SKM-1 treated with dmso at 0.1 percent for 144 hours (cell line): Measurements from ENCODE around the gene SPRED1.

Experiments
- DNase-seq: peaks from one replicate; lab custom pipeline; 2025; ENCODE audit not compliant: unreplicated experiment; lab: John Stamatoyannopoulos, UW

The SPRED1 gene

GRCh38 chr15:38252481-38253350 lies at the start of gene SPRED1:
Gene SPRED1 (plus strand): TSS chr15:38252836. CDS start chr15:38253186, 350 bp downstream.
- DNase-seq, result peak; percentile 42

DNA sequence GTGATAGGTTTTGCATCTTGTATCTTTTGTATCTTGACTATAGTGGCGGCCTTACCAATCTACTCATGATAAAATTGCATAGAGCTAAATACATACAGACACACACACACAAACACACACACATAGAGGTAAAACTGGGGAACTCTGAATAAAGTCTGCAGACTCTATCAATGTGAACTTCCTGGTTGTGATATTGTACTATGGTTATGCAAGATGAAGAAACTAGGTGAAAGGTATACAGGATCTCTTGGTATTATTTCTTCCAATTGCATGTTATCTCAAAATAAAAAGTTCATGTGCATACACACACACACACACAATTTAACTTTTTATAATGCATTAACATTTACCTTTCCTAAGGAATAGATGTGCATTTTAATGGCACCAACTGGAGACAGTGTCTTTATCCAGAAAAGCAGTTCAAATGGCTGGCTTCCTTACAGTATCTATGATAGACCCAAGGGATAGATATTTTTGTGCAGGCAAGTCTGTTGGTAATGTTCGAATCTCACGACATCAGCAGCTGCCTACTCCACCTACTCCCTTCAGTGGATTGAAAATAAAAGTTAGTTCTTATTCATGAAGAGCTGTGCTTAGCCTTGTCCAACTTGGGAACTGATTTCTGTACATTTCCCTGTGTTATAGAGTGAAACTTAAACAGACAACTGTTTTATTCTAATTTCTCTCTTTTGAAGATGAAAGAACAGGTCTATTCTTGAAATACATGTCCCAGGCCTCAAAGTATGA lies 46.9 kb upstream of the SPRED1 start:
- no peak for DNase-seq

DNA sequence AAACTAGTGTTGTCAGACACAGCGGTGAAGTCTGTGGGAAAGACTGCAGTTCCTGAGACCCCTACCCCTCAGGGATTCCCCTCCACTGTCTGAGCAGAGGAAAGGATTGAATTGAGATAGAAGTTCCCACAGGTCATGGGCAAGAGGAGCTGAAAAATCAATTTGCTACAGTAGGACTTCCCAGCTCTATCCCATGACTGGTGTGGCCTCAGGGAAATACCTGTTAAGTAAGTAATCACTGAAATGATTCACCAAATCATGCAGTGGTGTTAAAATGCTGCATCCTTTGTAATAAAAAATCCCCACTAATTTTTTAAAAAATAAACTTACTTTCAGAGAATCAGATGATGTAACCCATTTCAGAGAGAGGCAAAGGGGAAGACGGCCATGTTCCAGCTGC lies 45.0 kb upstream of the SPRED1 start:
- DNase-seq, result no peak

DNA sequence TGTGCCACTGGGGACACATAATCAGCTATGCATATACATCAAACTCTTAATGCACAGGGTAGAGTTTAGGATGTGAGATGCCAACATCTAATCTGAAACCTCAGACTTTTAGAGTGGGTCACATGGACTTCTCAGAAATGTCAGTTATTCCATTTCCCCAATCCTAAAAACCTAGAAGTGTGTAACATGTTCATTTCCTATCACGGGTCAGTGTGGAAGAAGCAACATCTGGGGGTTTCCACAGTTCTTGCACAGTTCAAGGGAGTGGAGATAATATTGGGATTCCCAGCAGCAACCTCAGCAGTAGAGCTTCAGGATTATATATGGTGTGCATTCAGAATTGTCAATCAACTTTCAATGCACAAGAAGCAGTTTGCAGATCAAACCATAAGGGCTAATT lies 44.4 kb upstream of the SPRED1 start:
- DNase-seq, result no peak

DNA sequence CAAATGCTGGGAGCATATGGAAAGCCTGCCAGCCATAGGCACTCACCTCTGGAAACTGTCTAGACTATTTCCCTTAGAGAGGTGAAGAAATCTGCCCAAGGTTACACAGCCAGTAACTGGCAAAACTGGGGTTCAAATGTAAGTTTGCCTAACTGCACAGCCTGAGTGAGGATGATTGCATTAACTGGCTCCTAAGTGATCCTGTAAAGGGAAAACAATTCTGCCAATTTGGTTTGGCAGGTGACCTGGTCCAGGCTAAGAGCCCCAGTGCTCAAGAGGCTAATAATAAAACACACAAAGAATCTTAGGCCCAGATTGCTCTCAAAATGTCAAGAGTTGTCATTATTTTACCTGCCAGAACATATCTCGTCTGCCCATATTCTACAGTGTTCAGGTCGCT lies 43.9 kb upstream of the SPRED1 start:
- no peak for DNase-seq

DNA sequence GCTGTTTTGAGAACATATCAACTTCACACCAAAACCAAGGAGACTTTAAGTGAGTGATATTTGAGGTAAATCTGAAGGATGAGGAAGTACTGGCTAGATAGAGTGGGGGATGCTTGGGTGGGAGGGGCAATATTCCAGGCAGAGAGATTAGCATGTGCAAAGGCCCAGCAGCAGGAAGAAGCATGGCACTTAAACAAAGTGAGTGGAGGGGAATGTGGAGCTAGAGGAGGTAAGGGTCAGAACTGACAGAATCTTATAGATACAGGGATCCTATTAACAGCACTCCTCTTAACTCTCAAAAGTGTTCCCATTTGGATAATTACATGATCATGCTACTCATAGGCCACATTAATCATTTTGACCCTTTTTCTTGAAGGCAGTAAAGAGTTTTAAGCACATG lies 41.4 kb upstream of the SPRED1 start:
- DNase-seq, result no peak

- no peak for DNase-seq
Observed at GRCh38 chr15:38211811-38212210, 40.8 kb upstream of the SPRED1 start.

- DNase-seq, result no peak
Observed at GRCh38 chr15:38212729-38213351, 39.8 kb upstream of the SPRED1 start.

DNA sequence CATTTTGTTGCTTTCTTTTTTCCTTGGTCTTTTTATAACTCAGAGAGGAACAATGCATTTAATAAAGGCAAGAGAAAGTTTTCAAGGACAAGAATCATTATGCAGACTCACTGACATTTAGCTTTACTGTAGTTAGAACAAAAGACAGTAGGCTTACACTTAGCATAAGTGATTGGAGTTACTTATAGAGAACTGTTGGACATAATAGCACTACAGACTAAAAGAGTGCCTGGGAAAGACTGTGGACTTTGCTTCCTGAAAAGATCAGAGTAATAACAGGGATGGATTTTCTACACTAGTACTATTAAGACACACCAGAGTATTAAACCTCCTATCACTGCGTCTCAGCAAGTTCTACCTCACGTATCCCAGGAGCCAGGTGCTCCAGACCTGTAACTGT lies 39.3 kb upstream of the SPRED1 start:
- DNase-seq, result no peak

DNA sequence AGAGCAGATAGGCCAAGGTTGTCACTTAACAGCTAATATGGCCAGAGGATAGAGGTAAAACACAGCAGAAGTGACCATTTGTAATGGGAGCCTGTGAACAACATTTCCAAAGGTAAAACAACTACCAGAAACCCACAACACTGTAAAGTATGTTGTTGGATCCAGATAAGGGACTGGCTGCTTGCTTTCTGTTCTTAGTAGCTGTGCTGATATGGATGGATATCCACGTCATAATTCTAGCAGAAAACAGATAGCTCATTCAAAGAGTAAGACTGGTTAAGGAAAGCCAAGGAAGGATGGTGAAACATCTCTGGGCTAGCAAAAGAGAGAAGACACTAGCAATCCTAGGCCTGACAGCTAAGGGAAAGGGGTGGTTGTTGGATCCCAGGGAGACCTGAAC lies 36.9 kb upstream of the SPRED1 start:
- DNase-seq, result no peak

DNA sequence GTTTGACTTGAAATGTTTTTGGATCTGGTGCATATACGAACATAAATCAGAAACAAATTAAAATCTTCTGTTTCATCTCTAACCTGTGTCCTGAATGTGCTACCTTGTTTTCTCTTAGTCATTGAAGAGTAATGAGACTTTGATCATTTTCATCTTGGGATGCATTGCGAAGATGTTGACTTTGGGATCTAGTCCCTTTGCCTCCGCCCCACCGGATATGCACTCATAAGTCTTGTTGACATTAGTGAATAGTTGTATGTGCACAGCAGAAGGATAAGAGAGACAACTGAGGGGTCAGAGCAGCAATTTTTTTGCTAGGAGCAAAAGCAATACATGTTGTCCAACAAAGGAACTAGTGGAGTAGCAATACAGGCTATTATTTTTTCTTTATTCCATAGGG lies 35.9 kb upstream of the SPRED1 start:
- no peak for DNase-seq

DNA sequence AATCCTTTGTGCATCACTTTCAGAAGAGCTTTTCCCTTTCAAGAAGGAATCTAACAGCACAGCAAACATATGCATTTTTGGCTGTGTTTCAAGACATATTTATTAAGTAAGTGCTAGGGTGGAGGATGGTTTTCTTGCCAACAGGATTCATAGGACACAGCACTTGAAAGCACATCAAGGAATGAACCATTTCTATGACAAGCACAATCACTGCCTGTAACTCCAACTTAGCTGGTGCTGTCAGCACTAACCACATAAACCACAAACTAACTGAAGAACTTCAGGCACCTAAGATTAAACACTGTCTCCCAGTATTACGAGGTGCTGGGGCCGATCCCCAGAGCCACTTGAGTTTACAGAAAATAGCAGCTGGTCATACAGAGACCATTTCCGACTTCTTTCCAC lies 35.4 kb upstream of the SPRED1 start:
- no peak for DNase-seq

GRCh38 chr15:38217788-38218609 lies 34.6 kb upstream of the SPRED1 start:
- no peak for DNase-seq

- DNase-seq, result no peak
Observed at GRCh38 chr15:38220606-38221273, 31.9 kb upstream of the SPRED1 start.

- DNase-seq, result no peak
Observed at GRCh38 chr15:38224486-38224885, 28.1 kb upstream of the SPRED1 start.

DNA sequence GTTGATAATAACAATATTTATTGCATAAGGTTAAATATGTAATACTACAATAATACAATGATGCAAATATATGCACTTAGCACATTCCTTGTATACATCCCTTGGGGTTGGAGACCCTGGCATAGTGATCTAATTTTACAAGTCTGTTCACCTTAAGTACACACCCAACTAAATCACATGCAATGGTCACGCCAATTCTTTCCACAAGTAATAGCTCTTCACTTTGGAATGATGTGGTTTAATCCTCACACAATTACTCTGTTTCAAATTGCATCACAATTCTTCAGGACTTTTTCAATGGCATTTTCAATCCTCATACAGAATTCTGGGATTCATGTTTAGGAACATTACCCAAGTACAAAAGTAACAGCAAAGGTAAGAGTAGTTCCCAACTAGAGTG lies 27.3 kb upstream of the SPRED1 start:
- no peak for DNase-seq

DNA sequence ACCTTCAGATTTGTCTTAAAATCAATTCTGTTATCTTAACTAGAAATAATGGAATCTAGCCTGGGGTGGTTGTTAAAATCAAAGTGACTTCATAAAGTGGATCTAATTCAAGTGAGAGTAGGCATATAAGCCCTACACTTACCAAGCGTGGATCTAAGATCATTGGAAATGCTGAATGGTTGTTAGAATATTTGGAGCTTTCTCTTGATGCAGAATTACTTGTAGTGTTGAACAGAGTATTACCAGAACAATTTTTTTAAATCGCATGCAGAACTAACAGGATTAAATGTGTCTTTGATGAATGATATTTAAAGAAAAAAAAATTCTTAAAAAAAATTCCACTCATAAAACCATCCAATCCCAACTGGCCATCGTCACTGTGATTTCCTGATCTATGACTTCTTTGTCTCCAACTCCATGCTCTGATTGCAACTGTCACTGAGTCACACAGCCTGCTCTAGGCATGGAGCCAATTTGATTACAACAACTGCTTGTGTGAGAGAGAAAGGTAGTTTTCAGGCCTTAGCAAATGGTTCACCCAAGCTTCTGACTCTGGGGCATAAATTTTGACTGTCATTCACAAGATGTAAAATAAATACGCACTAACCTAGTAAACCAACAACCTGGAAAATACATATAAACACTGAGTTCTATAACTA lies 25.9 kb upstream of the SPRED1 start:
- DNase-seq, result no peak

DNA sequence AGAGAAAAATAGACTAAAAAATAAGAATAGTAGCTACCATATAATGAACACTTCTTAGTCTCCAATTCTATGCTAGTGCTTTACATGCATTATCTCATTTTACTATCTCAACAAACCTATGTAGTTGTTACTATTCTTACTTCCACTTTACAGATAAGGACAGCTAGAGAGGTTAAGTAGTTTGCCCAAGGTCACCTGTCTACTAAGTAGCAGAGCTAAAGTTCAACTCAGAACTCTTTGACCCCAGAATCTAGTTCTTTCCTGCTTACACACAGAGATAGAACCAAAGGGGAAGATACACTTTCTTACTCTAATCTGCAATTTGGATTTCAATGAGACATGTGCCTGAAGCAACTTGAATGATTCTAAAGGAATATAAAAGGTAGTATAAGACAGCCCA lies 24.7 kb upstream of the SPRED1 start:
- DNase-seq, result no peak

- DNase-seq, result no peak
Observed at GRCh38 chr15:38228618-38229017, 24.0 kb upstream of the SPRED1 start.

DNA sequence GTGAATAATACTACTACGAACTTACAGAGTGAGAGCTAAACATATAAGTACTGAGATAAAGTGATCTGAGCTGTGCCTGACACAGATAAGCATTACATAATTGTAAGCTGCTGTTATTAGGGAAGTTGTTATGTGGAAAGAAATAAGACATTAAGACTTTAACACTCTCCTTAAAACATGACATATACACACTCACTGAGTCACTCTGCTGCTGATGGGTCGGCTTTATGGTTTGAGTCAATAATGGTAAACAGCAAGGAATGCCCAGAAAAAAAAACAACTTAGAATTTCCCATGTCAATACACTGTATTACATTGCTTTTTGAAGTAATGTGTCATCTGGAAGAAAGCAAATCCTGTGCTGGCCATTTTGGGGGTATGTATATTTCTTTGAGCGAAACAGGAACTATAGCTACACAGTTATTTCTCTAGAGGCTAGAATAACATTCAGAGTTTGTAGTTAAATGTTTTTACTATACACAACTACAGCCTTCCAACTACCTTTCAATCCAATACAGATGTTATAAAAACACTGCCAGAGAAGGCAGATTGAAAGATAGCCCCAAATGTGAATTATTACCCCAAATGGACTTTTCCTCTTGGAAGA lies 22.8 kb upstream of the SPRED1 start:
- no peak for DNase-seq
